ENCODE results near the gene GPC5. TPM values are rescaled to one million over a fixed set of nuclear protein-coding genes. Genes with fewer than 3 reads are reported as not detected.
A peak's percentile ranks its signal among the peaks of the same experiment; 100 is the strongest.

The GPC5 gene
- total and polyA plus RNA-seq, 9 of the 15 experiments (the other 6 are each of a cell fraction or from before 2014, with no cell fraction given): 0.18 to 0.27 TPM; not detected in 7

- H3K9ac ChIP-seq (ENCODE audit: insufficient read depth in 1 of 2, low read depth in 2 of 2, low read length in 2 of 2): no peak overlapping the region
- CTCF ChIA-PET (ENCODE audit: low intra/inter-chr PET ratio): no interaction called here
- no peak overlapping the region for H2AFZ ChIP-seq (ENCODE audit: low read depth, low read length)
- no peak for TF ChIP-seq SLC30A9 (CRISPR knock-in tag; IDR thresholded peaks at IDR 0.05)
- peak; percentile 20; the same call in 1 of the 2 replicates for TF ChIP-seq HMGXB4 (CRISPR knock-in tag; IDR thresholded peaks at IDR 0.05)
- no peak for TF ChIP-seq ZBTB49 (CRISPR knock-in tag; IDR thresholded peaks at IDR 0.05; ENCODE audit: borderline replicate concordance)
- no peak for TF ChIP-seq ATF4 (CRISPR knock-in tag; IDR thresholded peaks at IDR 0.05)
- no peak for TF ChIP-seq NFE2 (IDR thresholded peaks at IDR 0.05; ENCODE audit: low read depth)
- TF ChIP-seq TGIF2 (CRISPR knock-in tag; IDR thresholded peaks at IDR 0.05): no peak
- intact Hi-C loops (cut with micrococcal nuclease) (loop anchor here (2.0 kb wide), 1 partner anchor 19 kb away; no protein-coding TSS in a partner anchor), in situ Hi-C loops (cut with MboI) (no loop called here)
- DNase-seq (ENCODE audit: extremely low read depth in 1 of 4, low spot score in 3 of 4) (peak in 1 of 4 experiments; percentile 52), ATAC-seq (peak; percentile 15), FAIRE-seq (no peak)
- BruUV-seq (replicated peaks): no TSS peak
- peaks cover 71% of the 10 kb centered on the region for H4K20me1 ChIP-seq (replicated peaks; ENCODE audit: control insufficient read depth, insufficient read depth, low read length)
- no peaks in the 10 kb centered on the region for H3K9me3 ChIP-seq (replicated peaks; ENCODE audit: control insufficient read depth, insufficient read depth, low read depth, low read length)
- peaks cover 8 to 17% of the 10 kb centered on the region in 2 experiments; a peak in 4 of 5 replicates for H3K4me1 ChIP-seq (replicated peaks in 1 of 2; ENCODE audit: control insufficient read depth in 2 of 2, insufficient read depth in 2 of 2, low read length in 2 of 2)
- peaks cover 42% of the 10 kb centered on the region for H3K79me2 ChIP-seq (ENCODE audit: control insufficient read depth, insufficient read depth, low read length)
- H3K27ac ChIP-seq (ENCODE audit: extremely low read depth, low read depth, low read length): no peak overlapping the region; the same call in 2 of the 3 replicates
- H3K27me3 ChIP-seq (ENCODE audit: control insufficient read depth in 2 of 2, insufficient read depth in 2 of 2, low read length in 2 of 2): no peaks in the 10 kb centered on the region
- no peak overlapping the region for H3K4me3 ChIP-seq
- H3K36me3 ChIP-seq (ENCODE audit: control insufficient read depth, insufficient read depth, low read length): peaks cover 74% of the 10 kb centered on the region
- H3K4me2 ChIP-seq (ENCODE audit: insufficient read depth, low read length): no peak overlapping the region
- 88% methylated on average over 6 of the region's 6 CpGs for WGBS (ENCODE audit: insufficient coverage, low coverage, missing lambda C conversion rate)
- POLR2A ChIA-PET: interaction anchor here (0.6 to 6.5 kb wide), 14 partner anchors 9 to 280 kb away, joined by 3 to 99 read pairs (median 4); partner anchors contain the start of genes GPC5 and MIR17HG
- peaks cover 12% of the 10 kb centered on the region for H3K9me1 ChIP-seq (ENCODE audit: control insufficient read depth, insufficient read depth, low read length)
Measured at GRCh38 chr13:91355826-91356710, 42.4 kb upstream of the GPC5 start.
